ENCODE data around the gene MEGF11.
"Not testable (repeated sequence)": the region's sequence is repeated elsewhere in the genome, so short reads cannot be mapped to it uniquely, and the experiment has no call there.

Gene MEGF11

GRCh38 chr15:65981837-65982626, 271.5 kb downstream of the MEGF11 start:
- Histone ChIP-seq H3K9me3 (ENCODE audit: severe bottlenecking) (no peaks in the 10 kb centered on the region), H3K27me3 (ENCODE audit: insufficient read depth, poor library complexity, severe bottlenecking) (peaks cover 22% of the 10 kb centered on the region), H3K4me3 (ENCODE audit: severe bottlenecking) (peak overlapping the region; percentile 14), H3K27ac (ENCODE audit: poor library complexity, severe bottlenecking) (no peak overlapping the region), H3K4me1 (ENCODE audit: insufficient read depth, poor library complexity, severe bottlenecking) (peaks cover 12% of the 10 kb centered on the region), H3K36me3 (ENCODE audit: low read depth) (no peaks in the 10 kb centered on the region)
- DNase-seq (ENCODE audit: low spot score) = peak; percentile 89
- ATAC-seq (ENCODE audit: low read depth) = peak; percentile 76
- TF ChIP-seq CTCF (IDR thresholded peaks at IDR 0.05; ENCODE audit: poor library complexity, severe bottlenecking) = peak; percentile 24

- Histone ChIP-seq H3K27me3 (ENCODE audit: insufficient read depth, poor library complexity, severe bottlenecking) (peaks cover 15% of the 10 kb centered on the region), H3K36me3 (ENCODE audit: low read depth) (no peaks in the 10 kb centered on the region), H3K4me1 (ENCODE audit: insufficient read depth, poor library complexity, severe bottlenecking) (peaks cover 12% of the 10 kb centered on the region), H3K9me3 (ENCODE audit: severe bottlenecking) (no peaks in the 10 kb centered on the region), H3K27ac (ENCODE audit: poor library complexity, severe bottlenecking) (no peak overlapping the region), H3K4me3 (ENCODE audit: severe bottlenecking) (no peak overlapping the region)
- TF ChIP-seq CTCF (IDR thresholded peaks at IDR 0.05; ENCODE audit: poor library complexity, severe bottlenecking) = peak; percentile 93
- DNase-seq (ENCODE audit: low spot score) = no peak
- ATAC-seq (ENCODE audit: low read depth) = peak; percentile 73
Measured at GRCh38 chr15:65980824-65981456, 272.6 kb downstream of the MEGF11 start.

- H3K9me3 ChIP-seq (ENCODE audit: severe bottlenecking) = no peaks in the 10 kb centered on the region
- H3K27me3 ChIP-seq (ENCODE audit: insufficient read depth, poor library complexity, severe bottlenecking) = peaks cover 15% of the 10 kb centered on the region
- no peaks in the 10 kb centered on the region for H3K36me3 ChIP-seq (ENCODE audit: low read depth)
- H3K4me1 ChIP-seq (ENCODE audit: insufficient read depth, poor library complexity, severe bottlenecking) = peaks cover 12% of the 10 kb centered on the region
- no peak overlapping the region for H3K4me3 ChIP-seq (ENCODE audit: severe bottlenecking)
- no peak overlapping the region for H3K27ac ChIP-seq (ENCODE audit: poor library complexity, severe bottlenecking)
- ATAC-seq (ENCODE audit: low read depth) (no peak), DNase-seq (ENCODE audit: low spot score) (no peak)
- no peak for TF ChIP-seq CTCF (IDR thresholded peaks at IDR 0.05; ENCODE audit: poor library complexity, severe bottlenecking)
Measured at GRCh38 chr15:65979837-65980236, 273.7 kb downstream of the MEGF11 start.

GRCh38 chr15:65979316-65979715, 274.2 kb downstream of the MEGF11 start:
- Histone ChIP-seq H3K27ac (ENCODE audit: poor library complexity, severe bottlenecking) (no peak overlapping the region), H3K9me3 (ENCODE audit: severe bottlenecking) (no peaks in the 10 kb centered on the region), H3K4me3 (ENCODE audit: severe bottlenecking) (no peak overlapping the region), H3K36me3 (ENCODE audit: low read depth) (no peaks in the 10 kb centered on the region), H3K27me3 (ENCODE audit: insufficient read depth, poor library complexity, severe bottlenecking) (peaks cover 15% of the 10 kb centered on the region), H3K4me1 (ENCODE audit: insufficient read depth, poor library complexity, severe bottlenecking) (peaks cover 12% of the 10 kb centered on the region)
- no peak for DNase-seq (ENCODE audit: low spot score)
- TF ChIP-seq CTCF (IDR thresholded peaks at IDR 0.05; ENCODE audit: poor library complexity, severe bottlenecking) = no peak
- peak; percentile 83 for ATAC-seq (ENCODE audit: low read depth)

- H3K4me3 ChIP-seq (ENCODE audit: severe bottlenecking) = no peak overlapping the region
- H3K9me3 ChIP-seq (ENCODE audit: severe bottlenecking) = no peaks in the 10 kb centered on the region
- no peak for DNase-seq (ENCODE audit: low spot score)
- peaks cover 10% of the 10 kb centered on the region for H3K27me3 ChIP-seq (ENCODE audit: insufficient read depth, poor library complexity, severe bottlenecking)
- H3K4me1 ChIP-seq (ENCODE audit: insufficient read depth, poor library complexity, severe bottlenecking) = peaks cover 12% of the 10 kb centered on the region
- no peak overlapping the region for H3K27ac ChIP-seq (ENCODE audit: poor library complexity, severe bottlenecking)
- no peaks in the 10 kb centered on the region for H3K36me3 ChIP-seq (ENCODE audit: low read depth)
- no peak for TF ChIP-seq CTCF (IDR thresholded peaks at IDR 0.05; ENCODE audit: poor library complexity, severe bottlenecking)
- ATAC-seq (ENCODE audit: low read depth) = no peak
Measured at GRCh38 chr15:65978110-65978509, 275.4 kb downstream of the MEGF11 start.

- ATAC-seq (ENCODE audit: low read depth) = 0 out of 3 replicates have a peak, but pooled peaks have one; percentile 1
- not testable (repeated sequence) for H3K36me3 ChIP-seq (ENCODE audit: low read depth); H3K27ac ChIP-seq (ENCODE audit: poor library complexity, severe bottlenecking); H3K4me1 ChIP-seq (ENCODE audit: insufficient read depth, poor library complexity, severe bottlenecking); H3K9me3 ChIP-seq (ENCODE audit: severe bottlenecking); DNase-seq (ENCODE audit: low spot score); H3K4me3 ChIP-seq (ENCODE audit: severe bottlenecking); H3K27me3 ChIP-seq (ENCODE audit: insufficient read depth, poor library complexity, severe bottlenecking)
Measured at GRCh38 chr15:65976196-65976595, 277.4 kb downstream of the MEGF11 start.

All from RWPE2 (cell line).